ENCODE results near the gene HTRA3. TPM values are rescaled to one million over a fixed set of nuclear protein-coding genes. Genes with fewer than 3 reads are reported as not detected.

HTRA3 gene
- total and polyA plus RNA-seq, 2 of the 8 experiments (the other 6 are each of a cell fraction or from before 2014, with no cell fraction given), result 3.2 to 5.8 TPM

GRCh38 chr4:8349664-8350236 lies 80.2 kb downstream of the HTRA3 start (continued):
- TF ChIP-seq CHD7 (IDR thresholded peaks at IDR 0.05; ENCODE audit: insufficient replicate concordance, low read length) (no peak), ATF3 (IDR thresholded peaks at IDR 0.05; ENCODE audit: insufficient read depth, low read depth, low read length) (no peak), MAFK (IDR thresholded peaks at IDR 0.05; ENCODE audit: low read depth, low read length) (no peak), EZH2 (IDR thresholded peaks at IDR 0.05; ENCODE audit: low read depth, low read length, severe bottlenecking) (no peak), MAX (IDR thresholded peaks at IDR 0.05) (no peak), TAF7 (optimal IDR thresholded peaks at IDR 0.05; ENCODE audit: borderline replicate concordance, low read depth, low read length) (no peak), TBP (IDR thresholded peaks at IDR 0.05; ENCODE audit: low read depth, low read length) (no peak)

Data from H1 (cell line).